Skeletal muscle satellite cell (primary cell): ENCODE results near the gene MSANTD1.
A peak's percentile ranks its signal among the peaks of the same experiment; 100 is the strongest.
"Not testable (repeated sequence)": the region's sequence is repeated elsewhere in the genome, so short reads cannot be mapped to it uniquely, and the experiment has no call there.

ENCODE experiments used
- H3K27me3 ChIP-seq: 2 replicates; pipeline ENCODE4 v1.7.0; 2013; ENCODE audit warnings: low read length; ENCODE audit not compliant: control insufficient read depth, insufficient read depth
- H3K36me3 ChIP-seq: 2 replicates; pipeline ENCODE4 v1.7.0; 2013; ENCODE audit warnings: mild to moderate bottlenecking, control low read depth, low read length; ENCODE audit not compliant: insufficient read depth
- H3K4me1 ChIP-seq: 2 replicates; pipeline ENCODE4 v1.7.0; 2013; ENCODE audit warnings: low read length; ENCODE audit not compliant: control insufficient read depth, insufficient read depth
- H3K4me2 ChIP-seq: 2 replicates; pipeline ENCODE4 v1.7.0; 2013; ENCODE audit warnings: mild to moderate bottlenecking, low read length
- H3K4me3 ChIP-seq: 2 replicates; pipeline ENCODE4 v1.7.0; 2013; ENCODE audit warnings: low read length
- H3K9ac ChIP-seq: 2 replicates; pipeline ENCODE4 v1.7.0; 2013; ENCODE audit warnings: mild to moderate bottlenecking, low read depth, low read length, moderate library complexity
- H3K9me3 ChIP-seq: replicated peaks from 2 replicates; pipeline ENCODE4 v1.7.0; 2013; ENCODE audit warnings: mild to moderate bottlenecking, control low read depth, low read length

The MSANTD1 gene

GRCh38 chr4:3299122-3299975, 50.4 kb downstream of the MSANTD1 start:
- Histone ChIP-seq H3K27me3 (no peaks in the 10 kb centered on the region), H3K4me2 (no peak overlapping the region), H3K4me3 (no peak overlapping the region), H3K36me3 (no peaks in the 10 kb centered on the region), H3K4me1 (peaks cover 4% of the 10 kb centered on the region), H3K9ac (no peak overlapping the region), H3K9me3 (no peaks in the 10 kb centered on the region)

- H3K36me3 ChIP-seq = no peaks in the 10 kb centered on the region
- H3K4me1 ChIP-seq = peaks cover 8% of the 10 kb centered on the region
- H3K27me3 ChIP-seq = no peaks in the 10 kb centered on the region
- no peaks in the 10 kb centered on the region for H3K9me3 ChIP-seq
- H3K9ac ChIP-seq = no peak overlapping the region
- H3K4me2 ChIP-seq = no peak overlapping the region
- H3K4me3 ChIP-seq = no peak overlapping the region
Measured at GRCh38 chr4:3299976-3300671, 51.2 kb downstream of the MSANTD1 start.

DNA sequence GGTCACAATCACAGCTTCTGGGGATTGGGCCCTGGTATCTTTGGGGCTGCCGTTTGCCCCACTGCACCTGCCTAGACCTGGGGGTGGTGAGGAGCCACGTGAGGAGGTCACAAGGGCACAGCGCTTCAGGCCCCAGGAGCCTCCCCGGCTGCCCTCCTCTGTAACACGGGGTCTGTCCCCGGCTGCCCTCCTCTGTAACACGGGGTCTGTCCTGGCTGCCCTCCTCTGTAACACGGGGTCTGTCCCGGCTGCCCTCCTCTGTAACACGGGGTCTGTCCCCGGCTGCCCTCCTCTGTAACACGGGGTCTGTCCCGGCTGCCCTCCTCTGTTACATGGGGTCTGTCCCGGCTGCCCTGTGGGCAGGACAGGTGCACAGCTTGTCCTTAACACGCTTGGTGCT, 51.9 kb downstream of the MSANTD1 start:
- not testable (repeated sequence) for H3K9ac ChIP-seq, H3K9me3 ChIP-seq, H3K27me3 ChIP-seq, H3K36me3 ChIP-seq, H3K4me2 ChIP-seq, H3K4me3 ChIP-seq
- H3K4me1 ChIP-seq = peaks cover 15% of the 10 kb centered on the region

- no peaks in the 10 kb centered on the region for H3K9me3 ChIP-seq
- H3K36me3 ChIP-seq = no peaks in the 10 kb centered on the region
- H3K4me1 ChIP-seq = peaks cover 21% of the 10 kb centered on the region
- no peak overlapping the region for H3K4me3 ChIP-seq
- H3K4me2 ChIP-seq = no peak overlapping the region
- no peak overlapping the region for H3K9ac ChIP-seq
- H3K27me3 ChIP-seq = no peaks in the 10 kb centered on the region
Measured at GRCh38 chr4:3301450-3302172, 52.7 kb downstream of the MSANTD1 start.

GRCh38 chr4:3302173-3302785, 53.3 kb downstream of the MSANTD1 start:
- peaks cover 21% of the 10 kb centered on the region for H3K4me1 ChIP-seq
- H3K27me3 ChIP-seq = no peaks in the 10 kb centered on the region
- H3K9me3 ChIP-seq = no peaks in the 10 kb centered on the region
- no peak overlapping the region for H3K9ac ChIP-seq
- no peaks in the 10 kb centered on the region for H3K36me3 ChIP-seq
- H3K4me2 ChIP-seq = no peak overlapping the region
- no peak overlapping the region for H3K4me3 ChIP-seq

DNA sequence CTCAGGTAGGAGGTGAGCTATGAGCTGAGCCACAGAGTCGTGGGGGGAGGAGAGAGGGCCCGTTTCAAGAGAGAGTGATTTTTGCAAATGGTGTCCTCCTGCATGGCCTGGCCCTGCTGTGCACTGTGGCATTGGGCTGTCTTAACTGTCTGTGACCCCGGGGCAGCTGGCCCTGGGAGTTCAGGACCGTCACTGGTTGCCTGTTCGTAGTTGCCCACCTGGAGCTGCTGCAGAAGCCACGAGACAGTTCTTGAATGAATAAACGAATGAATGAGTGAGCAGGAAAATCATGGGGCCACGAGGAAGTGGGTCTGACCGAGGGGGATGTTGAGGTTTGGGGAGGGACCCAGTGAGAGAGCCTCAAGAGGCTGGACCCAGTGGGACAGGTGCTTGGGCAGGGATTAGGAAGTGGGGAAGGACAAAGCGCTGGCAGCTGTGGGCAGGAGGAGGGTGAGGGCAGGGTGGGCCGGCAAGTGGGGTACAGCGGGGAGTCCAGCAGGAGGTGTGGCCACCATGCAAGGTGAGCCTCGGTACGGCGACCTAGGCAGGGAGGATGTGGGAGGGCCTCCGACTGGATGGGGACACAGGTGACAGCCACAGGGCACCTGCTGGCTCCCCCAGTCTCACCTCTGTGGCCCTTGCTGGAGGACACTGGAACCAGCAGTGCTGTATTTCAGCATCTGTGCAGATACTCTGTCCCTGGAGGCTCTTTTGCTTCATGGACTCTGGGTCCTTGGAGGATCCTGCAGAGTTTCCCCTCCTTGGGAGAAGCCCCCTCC, 54.0 kb downstream of the MSANTD1 start:
- no peaks in the 10 kb centered on the region for H3K9me3 ChIP-seq
- no peak overlapping the region for H3K9ac ChIP-seq
- H3K27me3 ChIP-seq = no peaks in the 10 kb centered on the region
- no peaks in the 10 kb centered on the region for H3K36me3 ChIP-seq
- peaks cover 21% of the 10 kb centered on the region for H3K4me1 ChIP-seq
- H3K4me3 ChIP-seq = no peak overlapping the region
- no peak overlapping the region for H3K4me2 ChIP-seq

GRCh38 chr4:3303565-3303824, 54.5 kb downstream of the MSANTD1 start:
- H3K27me3 ChIP-seq = no peaks in the 10 kb centered on the region
- no peak overlapping the region for H3K4me3 ChIP-seq
- no peaks in the 10 kb centered on the region for H3K9me3 ChIP-seq
- peaks cover 21% of the 10 kb centered on the region for H3K4me1 ChIP-seq
- no peaks in the 10 kb centered on the region for H3K36me3 ChIP-seq
- no peak overlapping the region for H3K4me2 ChIP-seq
- H3K9ac ChIP-seq = no peak overlapping the region

DNA sequence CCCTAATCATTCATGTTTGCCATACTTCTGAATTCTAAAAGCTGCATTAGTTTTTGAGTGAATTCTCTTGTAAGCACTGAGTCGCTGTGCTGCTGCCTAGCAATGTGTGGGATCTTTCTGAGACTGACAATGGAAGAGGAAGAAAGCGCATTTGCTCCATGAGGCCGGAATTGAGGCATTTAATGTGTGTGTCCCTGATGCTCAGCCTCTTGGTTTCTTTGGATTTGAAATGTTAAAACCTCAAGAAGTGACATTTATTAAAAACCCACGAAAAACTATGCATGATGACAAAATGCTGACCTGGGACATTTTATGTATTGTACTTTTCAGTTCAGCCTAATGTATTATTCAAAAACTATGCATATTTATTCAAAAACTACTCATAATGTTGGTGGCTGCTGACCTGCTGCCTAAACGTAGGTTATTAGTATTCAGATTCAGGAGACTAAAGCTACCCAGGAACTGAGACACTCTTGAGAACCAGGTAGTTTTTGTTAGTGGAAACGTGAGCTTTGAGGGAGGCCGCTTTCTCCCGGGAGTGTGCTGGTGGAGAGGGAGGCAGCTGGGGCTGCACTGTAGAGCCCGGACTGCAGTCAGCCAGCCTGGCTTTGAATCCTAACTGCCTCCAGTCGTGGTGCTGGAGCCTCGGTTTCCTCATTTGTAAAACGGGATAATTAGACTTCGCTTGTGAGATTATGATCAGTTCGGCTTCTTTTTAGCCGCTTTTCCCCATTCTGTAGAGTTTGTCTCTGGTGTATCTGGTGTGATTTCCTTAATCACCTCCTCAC, 55.2 kb downstream of the MSANTD1 start:
- H3K9ac ChIP-seq = no peak overlapping the region
- peaks cover 21% of the 10 kb centered on the region for H3K4me1 ChIP-seq
- H3K36me3 ChIP-seq = no peaks in the 10 kb centered on the region
- H3K4me3 ChIP-seq = no peak overlapping the region
- H3K9me3 ChIP-seq = no peaks in the 10 kb centered on the region
- no peaks in the 10 kb centered on the region for H3K27me3 ChIP-seq
- H3K4me2 ChIP-seq = no peak overlapping the region

GRCh38 chr4:3304831-3305609, 56.1 kb downstream of the MSANTD1 start:
- Histone ChIP-seq H3K27me3 (no peaks in the 10 kb centered on the region), H3K4me2 (peak overlapping the region; percentile 50), H3K4me3 (no peak overlapping the region), H3K9ac (peak overlapping the region; percentile 49), H3K9me3 (no peaks in the 10 kb centered on the region), H3K4me1 (peaks cover 21% of the 10 kb centered on the region), H3K36me3 (no peaks in the 10 kb centered on the region)
